GM03348 (cell line): ENCODE results near the gene RPE.

Experiments used
- DNase-seq: peaks from one replicate; pipeline ENCODE4 v3.0.0; 2012; ENCODE audit warnings: low spot score

Gene RPE

DNA sequence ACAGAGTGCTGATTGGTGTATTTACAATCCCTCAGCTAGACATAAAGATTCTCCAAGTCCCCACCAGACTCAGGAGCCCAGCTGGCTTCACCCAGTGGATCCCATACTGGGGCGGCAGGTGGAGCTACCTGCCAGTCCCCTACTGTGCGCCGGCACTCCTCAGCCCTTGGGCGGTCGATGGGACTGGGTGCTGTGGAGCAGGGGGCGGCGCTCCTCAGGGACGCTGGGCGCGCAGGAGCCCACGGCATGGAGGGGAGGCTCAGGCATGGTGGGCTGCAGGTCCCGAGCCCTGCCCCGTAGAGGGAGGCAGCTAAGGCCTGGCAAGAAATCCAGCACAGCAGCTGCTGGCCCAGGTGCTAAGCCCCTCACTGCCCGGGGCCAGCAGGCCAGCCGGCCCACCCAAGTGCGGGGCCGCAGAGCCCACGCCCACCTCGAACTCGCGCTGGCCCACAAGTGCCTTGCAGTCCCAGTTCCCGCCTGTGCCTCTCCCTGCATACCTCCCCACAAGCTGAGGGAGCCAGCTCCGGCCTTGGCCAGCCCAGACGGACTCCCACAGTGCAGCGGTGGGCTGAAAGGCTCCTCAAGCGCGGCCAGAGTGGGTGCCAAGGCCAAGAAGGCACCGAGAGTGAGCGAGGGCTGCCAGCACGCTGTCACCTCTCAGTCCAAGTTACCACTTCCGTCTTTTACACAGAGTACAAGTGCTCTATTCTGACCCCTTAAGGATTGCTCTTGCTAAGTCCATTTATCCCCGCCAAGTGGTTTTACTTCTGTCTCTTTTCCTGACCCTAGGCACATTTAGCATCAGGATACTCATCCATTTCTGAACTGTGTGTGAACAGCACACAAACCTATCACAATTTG, 1.7 kb upstream of the RPE start:
- no peak for DNase-seq

DNA sequence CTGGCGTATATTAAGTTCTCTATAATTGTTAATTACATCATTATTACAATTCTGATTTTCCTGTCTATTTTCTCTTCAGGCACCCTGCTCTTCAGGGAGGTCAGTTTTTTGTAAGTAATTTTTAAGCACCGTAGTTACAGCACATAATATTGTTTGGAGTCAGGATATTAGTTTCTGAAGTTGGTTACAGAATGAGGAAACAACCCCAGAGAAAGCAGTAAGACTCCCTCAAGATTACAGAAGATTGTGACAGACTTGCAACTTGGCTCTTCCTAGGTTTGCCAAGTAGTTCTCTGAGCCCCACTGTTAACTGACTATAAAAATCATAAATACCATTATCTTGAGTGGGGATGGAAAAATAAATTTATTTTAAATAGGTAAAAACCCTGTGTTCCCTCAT, 921 bp downstream of the RPE start:
- peak; percentile 34 for DNase-seq

DNA sequence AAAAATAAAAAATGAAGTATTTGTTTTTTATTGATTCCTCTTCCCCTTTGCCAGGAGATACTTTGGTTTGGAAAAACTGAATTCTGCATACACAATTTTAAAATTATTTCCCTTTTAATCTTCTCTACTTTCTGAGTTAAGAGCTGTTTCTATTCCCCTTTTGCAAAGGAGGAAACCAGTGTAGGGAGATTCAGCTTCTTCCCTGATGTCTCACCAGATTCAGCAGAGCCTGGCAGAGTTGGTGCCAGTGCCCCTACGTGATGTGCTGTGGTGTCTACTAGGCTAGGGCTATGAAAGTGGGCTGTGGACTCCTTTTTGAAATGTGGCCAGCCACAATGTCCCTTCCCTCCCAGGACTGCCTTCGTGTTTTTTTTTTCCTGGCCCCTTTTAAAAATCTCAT, 2.4 kb downstream of the RPE start:
- no peak for DNase-seq

DNA sequence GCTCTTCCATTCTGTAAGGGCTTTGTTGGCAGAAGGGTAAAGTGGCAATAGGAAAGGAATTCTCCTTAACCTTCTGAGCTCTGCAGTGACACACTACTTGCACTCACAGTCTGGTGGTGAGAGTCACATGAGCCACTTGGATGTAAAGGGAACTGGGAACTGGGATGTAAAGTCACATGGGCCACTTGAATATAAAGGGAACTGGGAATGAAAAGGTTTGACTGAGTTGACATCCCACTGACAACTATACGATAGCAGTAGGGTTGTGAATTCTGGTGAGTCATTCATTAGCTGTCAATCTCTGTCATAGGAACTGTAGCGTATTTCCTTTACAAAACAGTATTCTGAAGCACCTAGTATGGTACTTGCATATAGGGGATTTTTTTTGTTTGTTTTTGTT, 5.5 kb downstream of the RPE start:
- no peak for DNase-seq

DNA sequence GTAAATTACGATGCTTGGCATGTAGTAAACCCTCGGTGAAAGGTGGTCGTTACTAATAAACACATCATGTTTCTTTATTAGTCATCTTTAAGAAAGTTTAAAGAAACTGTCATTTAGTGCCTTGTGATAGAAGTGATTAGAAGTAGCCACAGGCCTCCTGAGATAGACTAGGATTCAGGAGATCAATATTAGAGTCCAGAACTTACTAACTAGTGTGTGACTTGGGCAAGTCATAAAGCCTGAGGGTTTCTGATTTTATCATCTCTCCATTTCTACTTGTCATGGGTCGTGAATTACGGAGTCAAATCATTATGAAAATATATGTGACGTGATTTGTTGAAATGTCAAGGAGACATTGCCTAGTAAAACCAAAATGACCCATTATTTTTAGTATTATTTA, 6.7 kb downstream of the RPE start:
- DNase-seq: no peak

DNA sequence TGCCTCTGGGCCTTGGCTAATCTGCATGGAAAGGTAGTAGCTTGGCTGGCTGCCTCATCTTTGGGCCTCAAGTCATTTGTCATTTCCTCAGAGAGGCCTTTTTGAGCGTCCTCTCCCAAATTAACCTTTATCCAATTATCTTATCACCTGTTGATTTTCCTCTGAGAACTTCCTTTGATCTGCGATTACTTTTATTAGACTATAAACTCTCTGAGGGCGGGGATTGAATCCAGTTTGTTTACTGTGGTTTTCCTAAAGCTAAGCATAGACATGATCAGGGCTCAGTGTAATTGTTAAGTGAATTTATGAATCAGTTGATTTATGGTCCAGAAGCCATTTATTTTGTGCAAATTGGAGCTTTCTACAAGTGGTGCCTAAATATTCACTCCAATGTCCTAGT, 7.5 kb downstream of the RPE start:
- DNase-seq: no peak

DNA sequence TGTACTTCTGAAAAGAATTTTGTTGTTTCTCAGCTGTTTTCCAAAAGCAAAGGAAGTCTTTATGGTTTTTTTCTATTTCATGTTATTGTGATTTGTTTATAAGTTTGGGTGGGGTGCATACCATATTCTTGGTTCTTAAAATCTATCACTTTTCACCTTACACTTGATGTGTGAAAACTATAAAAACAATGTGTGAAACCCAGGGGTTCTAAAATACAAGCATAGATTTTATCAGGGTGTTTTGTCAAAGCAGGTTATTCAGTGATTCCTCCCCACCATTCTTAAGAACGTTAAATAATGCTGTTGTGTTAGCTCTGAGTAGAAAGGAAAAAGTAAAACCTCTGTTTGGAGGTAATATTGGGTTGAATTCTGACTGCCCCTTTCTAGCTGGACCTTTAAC, 17.7 kb downstream of the RPE start:
- no peak for DNase-seq

DNA sequence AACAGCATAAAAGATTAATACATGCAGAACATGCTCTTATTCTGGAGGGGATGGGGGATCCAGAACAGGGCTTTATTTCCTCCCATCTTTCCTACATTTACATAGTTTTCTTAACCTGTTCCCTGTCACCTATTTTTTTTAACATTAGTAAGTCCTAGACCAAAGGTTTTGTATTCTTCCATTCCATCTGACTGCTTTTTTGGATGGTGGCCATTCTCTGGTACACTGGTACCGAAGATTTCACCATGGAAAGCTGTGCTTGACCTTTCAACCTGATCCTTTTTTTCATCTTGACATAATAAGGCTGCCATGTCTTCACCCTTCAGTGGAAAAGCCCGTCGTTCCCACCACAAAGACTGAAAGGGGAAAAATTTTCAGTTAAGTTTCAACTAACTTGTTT, 20.4 kb downstream of the RPE start:
- no peak for DNase-seq

DNA sequence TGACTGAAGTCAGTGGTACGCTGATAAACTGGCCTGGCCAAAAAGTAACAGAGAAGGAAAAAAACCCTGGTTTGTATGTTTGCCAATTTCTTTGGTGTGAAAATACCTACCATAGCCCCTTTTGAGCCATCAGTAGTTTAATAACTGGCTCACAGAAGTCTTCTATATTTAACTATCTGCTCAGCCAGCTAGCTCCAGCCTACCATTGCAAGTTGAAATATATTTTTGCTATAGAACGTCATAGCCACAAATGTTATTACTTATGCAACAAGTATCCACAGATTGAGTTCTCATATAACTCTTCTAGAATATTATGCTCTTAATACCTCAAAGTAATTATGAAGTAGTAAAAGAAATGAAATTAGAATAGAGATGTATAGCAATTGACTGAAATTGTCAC, 25.2 kb downstream of the RPE start:
- DNase-seq: no peak

DNA sequence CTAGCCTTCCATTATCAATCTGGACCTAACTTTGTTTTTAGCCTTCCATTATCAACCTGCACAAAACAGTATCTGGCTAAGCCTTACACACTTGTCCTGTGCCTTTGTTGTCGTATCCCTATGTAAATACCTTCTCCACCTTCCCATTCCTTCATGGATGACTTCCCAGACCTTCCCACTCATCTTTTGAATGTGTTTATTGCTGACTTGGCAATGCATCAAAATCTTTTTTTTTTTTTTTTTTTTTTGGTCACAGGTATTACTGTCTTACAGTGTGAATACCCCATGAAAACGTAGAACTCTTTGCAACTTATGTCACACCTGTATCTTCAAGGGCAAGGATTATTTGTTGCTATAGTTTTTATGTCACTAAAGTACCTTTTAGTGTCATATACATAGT, 25.7 kb downstream of the RPE start:
- no peak for DNase-seq

DNA sequence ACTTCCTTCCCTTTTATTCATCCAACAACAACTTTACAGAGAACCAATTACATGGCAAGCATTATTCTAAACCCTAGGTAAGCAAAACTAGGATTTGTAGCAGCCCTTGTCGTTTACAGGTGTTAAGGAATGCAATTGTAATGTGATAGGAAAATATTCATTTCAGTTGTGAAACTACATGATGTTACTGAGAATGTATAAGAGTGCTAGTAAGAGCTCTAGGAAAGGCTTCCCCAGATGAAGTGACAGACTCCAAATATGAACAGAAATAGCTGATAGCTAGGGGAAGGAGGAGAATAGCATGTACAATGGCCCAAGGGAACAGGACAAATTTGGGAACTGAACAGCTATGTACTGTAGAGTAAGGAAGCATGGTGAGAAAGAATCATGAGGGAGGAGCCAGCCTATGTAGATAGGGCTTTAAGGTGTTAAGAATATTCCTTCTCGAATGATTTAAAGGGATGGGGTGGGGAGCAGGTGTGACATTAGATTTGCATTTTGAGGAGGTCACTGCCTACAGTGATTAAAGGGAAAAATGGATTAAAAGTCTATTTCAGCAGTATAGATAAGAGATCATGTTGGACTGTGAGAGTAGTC, 31.7 kb downstream of the RPE start:
- DNase-seq: no peak

DNA sequence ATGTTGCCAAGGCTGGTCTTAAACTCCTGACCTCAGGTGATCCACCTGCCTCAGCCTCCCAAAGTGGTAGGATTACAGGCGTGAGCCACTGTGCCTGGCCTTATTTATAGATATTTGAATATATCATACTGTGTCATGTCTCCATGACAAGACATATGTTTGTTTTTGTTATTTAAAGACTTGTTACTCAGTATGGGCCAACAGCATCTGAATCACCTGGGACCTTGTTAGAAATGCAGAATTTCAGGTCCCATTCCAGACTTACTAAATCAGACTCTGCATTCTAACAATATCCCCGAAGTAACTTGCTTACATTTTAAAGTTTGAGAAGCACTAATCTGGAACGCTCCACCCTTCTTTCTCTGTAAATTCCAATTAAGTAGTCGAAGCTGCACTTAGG, 33.2 kb downstream of the RPE start:
- DNase-seq: no peak

DNA sequence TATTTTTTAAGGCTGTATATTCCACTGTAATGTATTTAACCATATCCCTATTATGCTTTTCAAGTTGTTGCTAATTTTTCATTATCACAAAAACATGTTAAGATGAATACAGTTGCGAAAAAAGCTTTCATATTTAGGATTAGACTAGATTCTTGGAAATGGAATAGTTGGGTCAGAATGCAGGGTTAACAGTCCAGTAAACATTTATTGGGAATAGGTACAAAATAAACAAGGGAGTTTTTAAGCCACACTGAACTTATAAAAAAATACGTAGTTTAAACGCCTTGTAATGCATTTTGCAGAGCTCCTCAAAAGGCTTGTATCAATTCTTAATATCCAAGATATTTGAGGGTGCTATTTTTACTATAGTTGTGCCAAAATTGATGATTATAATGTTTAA, 35.6 kb downstream of the RPE start:
- no peak for DNase-seq

DNA sequence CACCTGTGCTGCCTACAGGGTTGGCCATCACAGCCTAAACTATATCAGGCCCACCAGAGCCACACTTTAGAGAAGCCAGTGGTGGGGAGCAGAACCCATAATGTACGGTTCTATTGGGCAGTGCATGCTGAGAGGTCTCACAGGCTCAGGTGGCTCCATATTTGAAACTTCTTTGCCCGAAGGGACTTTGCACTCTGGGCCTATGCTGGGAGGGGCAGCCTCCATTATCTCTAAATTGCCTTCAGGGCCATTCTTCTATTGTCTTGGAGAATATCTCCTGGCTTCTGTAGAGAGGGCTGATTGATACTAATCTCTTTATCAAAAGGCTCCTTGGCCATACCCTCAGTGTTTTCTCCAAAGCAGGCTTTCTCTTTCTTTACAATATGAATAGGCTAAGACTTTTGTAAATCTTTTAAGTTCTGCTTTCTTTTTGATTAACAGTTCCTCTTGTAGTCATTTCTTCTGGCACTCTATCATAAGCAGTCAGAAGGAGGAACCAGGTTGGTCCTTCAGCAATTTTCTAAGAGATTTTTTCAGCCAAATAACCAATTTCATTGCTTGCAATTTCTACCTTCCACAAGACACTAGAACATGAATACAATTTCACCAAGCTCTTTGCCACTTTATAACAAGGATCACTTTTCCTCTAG, 44.5 kb downstream of the RPE start:
- DNase-seq: no peak

DNA sequence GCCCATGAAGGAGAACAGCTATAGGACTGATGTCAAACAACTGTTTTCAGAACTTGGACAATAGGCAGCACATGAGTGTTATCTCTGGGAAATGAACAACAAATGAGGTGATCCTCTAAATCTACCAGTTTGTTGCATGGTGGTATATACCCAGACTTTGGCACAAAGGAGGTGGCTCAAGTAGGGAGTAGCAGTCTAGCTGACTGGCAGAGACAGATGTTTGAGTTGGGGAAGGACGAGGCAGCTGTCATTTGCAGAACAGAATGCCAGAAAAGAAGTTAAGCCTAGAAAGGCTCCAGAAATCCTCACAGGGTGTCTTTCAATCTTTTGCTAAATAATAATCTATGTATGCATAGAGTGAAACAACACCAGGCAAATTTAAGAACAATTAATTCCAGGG, 47.4 kb downstream of the RPE start:
- no peak for DNase-seq

DNA sequence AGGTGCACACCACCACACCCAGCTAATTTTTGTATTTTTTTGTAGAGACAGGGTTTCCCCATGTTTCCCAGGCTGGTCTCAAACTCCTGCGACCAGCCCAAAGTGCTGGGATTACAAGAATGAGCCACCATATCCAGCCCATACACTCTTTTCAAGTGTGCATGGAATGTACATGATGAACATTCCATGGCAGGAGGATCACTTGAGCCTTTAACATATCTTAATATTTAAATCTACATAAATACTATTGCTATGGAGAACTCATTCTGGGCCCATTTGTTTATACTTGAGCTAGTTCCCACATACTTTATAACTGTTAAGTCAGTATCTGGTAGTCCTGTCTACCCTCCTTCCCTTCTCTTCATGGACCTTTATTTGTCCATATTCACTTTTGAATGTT, 48.4 kb downstream of the RPE start:
- no peak for DNase-seq

DNA sequence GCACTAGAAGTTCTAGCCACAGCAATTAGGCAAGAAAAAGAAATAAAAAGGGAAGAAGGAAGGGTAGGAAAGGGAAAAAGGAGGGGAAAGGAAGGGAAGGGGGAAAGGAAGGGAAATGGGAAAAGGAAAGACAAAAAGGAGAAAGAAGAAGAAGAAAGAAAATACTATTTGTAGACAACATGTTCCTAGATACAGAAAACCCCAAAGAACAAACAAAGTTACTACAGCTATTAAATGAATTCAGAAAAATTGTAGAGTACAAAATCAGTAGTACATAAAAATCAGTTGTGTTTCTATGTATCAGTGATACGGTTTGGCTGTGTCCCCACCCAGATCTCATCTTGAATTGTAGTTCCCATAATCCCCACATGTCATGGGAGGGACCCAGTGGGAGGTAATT, 52.3 kb downstream of the RPE start:
- no peak for DNase-seq

DNA sequence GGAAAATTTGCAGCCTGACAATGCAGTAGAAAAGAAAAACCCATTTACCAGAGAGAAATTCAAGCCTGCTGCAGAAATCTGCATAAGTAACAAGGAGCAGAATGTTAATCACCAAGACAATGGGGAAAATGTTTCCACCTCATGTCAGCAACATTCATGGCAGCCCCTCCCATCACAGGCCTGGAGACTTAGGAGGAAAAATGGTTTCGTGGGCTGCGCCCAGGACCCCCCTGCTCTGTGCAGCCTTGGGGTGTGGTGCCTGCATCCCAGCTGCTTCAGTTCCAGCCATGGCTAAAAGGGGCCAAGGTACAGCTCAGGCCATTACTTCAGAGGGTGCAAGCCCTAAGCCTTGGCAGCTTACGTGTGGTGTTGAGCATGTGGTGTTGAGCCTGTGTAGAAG, 53.4 kb downstream of the RPE start:
- no peak for DNase-seq

DNA sequence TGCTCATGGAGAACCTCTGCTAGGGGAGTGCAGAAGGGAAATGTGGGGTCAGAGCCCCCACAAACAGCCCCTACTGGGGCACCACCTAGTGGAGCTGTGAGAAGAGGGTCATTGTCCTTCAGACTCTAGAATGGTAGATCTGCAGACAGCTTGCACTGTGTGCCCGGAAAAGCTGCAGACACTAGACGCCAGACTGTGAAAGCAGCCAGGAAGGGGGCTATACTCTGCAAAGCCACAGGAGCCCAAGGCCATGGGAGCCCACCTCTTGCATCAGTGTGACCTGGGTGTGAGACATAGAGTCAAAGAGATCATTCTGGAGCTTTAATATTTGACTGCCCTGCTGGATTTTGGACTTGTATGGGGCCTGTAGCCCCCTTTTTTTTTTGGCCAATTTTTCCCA, 60.9 kb downstream of the RPE start:
- DNase-seq: no peak
